ENCODE measurements around the gene GLP2R. TPM values are rescaled to one million over a fixed set of nuclear protein-coding genes. Genes with fewer than 3 reads are reported as not detected.

The GLP2R gene
- total and polyA plus RNA-seq, 2 of the 13 experiments (the other 11 are each of a cell fraction or from before 2014, with no cell fraction given) = 0.65 to 1.4 TPM

Other genes starting within 250 kb of the GLP2R start
- gene CFAP52, start 249.3 kb upstream of the GLP2R start, total RNA-seq (2016; rRNA removed; fragmentation: Illumina TruSeq; extraction: Trizol) = not detected in 2 replicates
- not detected in 2 replicates for gene CFAP52, start 249.3 kb upstream of the GLP2R start, polyA plus RNA-seq (2011; rRNA removed)
- gene USP43, start 180.4 kb upstream of the GLP2R start, total RNA-seq (2016; rRNA removed; fragmentation: Illumina TruSeq; extraction: Trizol) = 1.3 and 2.2 TPM in 2 replicates
- 1.6 and 1.7 TPM in 2 replicates for gene USP43, start 180.4 kb upstream of the GLP2R start, polyA plus RNA-seq (2011; rRNA removed)
- gene DHRS7C, start 34.3 kb upstream of the GLP2R start, total RNA-seq (2016; rRNA removed; fragmentation: Illumina TruSeq; extraction: Trizol) = not detected in 2 replicates
- gene DHRS7C, start 34.3 kb upstream of the GLP2R start, polyA plus RNA-seq (2011; rRNA removed) = not detected in 2 replicates
- not detected in 2 replicates for gene GSG1L2, start 3.8 kb upstream of the GLP2R start, total RNA-seq (2016; rRNA removed; fragmentation: Illumina TruSeq; extraction: Trizol)
- gene GSG1L2, start 3.8 kb upstream of the GLP2R start, polyA plus RNA-seq (2011; rRNA removed) = not detected in 2 replicates
- not detected in 2 replicates for gene RCVRN, start 79.3 kb downstream of the GLP2R start, total RNA-seq (2016; rRNA removed; fragmentation: Illumina TruSeq; extraction: Trizol)
- not detected in 2 replicates for gene RCVRN, start 79.3 kb downstream of the GLP2R start, polyA plus RNA-seq (2011; rRNA removed)